B cell (primary cell): ENCODE measurements around the gene FBP1.

Source experiments
- EZH2 ChIP-seq: IDR thresholded peaks from 2 replicates; pipeline ENCODE4 v1.6.1; 2012; ENCODE audit warnings: borderline replicate concordance, low read depth, mild to moderate bottlenecking, moderate library complexity, low read length; ENCODE audit not compliant: insufficient read depth, poor library complexity, severe bottlenecking
- TF ChIP-seq, protein P1 (sequence below): fragments of 200-600 bp; IDR thresholded peaks from one replicate; pipeline ENCODE4 v1.8.0; 2022; ENCODE audit warnings: antibody characterized with exemption, mild to moderate bottlenecking

DNA sequence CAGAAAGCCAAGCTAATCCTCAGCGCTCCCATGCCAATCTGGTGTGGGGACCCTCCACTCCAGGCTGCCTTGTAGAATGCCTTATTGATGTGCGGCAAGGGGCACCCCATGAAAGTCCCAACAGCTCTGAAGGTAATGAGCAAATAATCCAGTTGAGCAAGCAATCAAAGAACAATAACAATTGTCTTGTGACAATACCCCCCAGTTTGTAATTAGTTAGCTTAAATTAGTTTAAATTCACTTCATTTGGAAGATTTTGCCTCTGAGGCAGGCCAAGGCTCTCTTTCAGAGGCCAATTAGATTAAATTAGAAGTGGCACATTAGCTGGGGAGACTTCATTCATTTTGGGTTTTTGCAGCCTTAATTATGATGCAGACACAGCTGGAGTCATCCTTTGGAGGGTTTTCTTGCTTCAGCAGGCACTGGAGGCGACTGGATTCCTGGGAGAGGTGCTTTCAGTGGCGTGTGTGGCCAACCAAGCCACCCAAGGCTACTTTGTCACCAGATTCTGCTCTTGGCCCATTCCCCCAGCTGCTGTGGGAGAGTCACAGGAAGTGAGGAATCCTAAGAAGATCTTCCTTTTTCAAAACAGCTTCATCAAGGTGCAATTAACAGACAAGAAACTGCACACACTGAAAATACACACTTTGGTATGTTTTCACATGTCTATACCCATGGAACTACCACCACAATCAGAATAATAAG lies 17.9 kb upstream of the FBP1 start:
- TF ChIP-seq, protein P1, sequence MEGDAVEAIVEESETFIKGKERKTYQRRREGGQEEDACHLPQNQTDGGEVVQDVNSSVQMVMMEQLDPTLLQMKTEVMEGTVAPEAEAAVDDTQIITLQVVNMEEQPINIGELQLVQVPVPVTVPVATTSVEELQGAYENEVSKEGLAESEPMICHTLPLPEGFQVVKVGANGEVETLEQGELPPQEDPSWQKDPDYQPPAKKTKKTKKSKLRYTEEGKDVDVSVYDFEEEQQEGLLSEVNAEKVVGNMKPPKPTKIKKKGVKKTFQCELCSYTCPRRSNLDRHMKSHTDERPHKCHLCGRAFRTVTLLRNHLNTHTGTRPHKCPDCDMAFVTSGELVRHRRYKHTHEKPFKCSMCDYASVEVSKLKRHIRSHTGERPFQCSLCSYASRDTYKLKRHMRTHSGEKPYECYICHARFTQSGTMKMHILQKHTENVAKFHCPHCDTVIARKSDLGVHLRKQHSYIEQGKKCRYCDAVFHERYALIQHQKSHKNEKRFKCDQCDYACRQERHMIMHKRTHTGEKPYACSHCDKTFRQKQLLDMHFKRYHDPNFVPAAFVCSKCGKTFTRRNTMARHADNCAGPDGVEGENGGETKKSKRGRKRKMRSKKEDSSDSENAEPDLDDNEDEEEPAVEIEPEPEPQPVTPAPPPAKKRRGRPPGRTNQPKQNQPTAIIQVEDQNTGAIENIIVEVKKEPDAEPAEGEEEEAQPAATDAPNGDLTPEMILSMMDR: no peak
- TF ChIP-seq EZH2: no peak
